HepG2 (cell line): Measurements from ENCODE around the gene PSMC3IP. TPM values are rescaled to one million over a fixed set of nuclear protein-coding genes. Genes with fewer than 3 reads are reported as not detected.

Experiments
- AFF4 ChIP-seq: sonication (generic); formaldehyde crosslinking; IDR thresholded peaks from 2 replicates; pipeline ENCODE4 v1.4.0; 2020; ENCODE audit warnings: missing genetic modification reagents
- ATF6 ChIP-seq: sonication (generic); formaldehyde crosslinking; conservative IDR thresholded peaks from 2 replicates; pipeline ENCODE4 v1.4.0; 2020; ENCODE audit warnings: missing genetic modification reagents
- IRF9 ChIP-seq: sonication (generic); formaldehyde crosslinking; IDR thresholded peaks from 2 replicates; pipeline ENCODE4 v1.8.0; 2022; ENCODE audit warnings: missing genetic modification reagents, mild to moderate bottlenecking, borderline replicate concordance
- KDM3A ChIP-seq: IDR thresholded peaks from 2 replicates; pipeline ENCODE4 v1.6.1; 2018; ENCODE audit warnings: low read depth, missing compliant biosample characterization
- MED13 ChIP-seq: sonication (generic); formaldehyde crosslinking; IDR thresholded peaks from 2 replicates; pipeline ENCODE4 v1.5.0; 2020; ENCODE audit warnings: missing genetic modification reagents
- MXD4 ChIP-seq: IDR thresholded peaks from 2 replicates; pipeline ENCODE4 v1.6.1; 2016; ENCODE audit warnings: mild to moderate bottlenecking, missing biosample characterization, missing genetic modification reagents
- NFYB ChIP-seq: sonication (generic); formaldehyde crosslinking; IDR thresholded peaks from 2 replicates; pipeline ENCODE4 v1.4.0; 2020; ENCODE audit warnings: missing genetic modification reagents
- POLR2A ChIP-seq, 2 experiments: IDR thresholded peaks; 2 replicates each; pipeline ENCODE4 v1.6.1; 2011; ENCODE audit warnings: low read depth in 2 of 2, low read length in 2 of 2, mild to moderate bottlenecking in 1 of 2, moderate library complexity in 1 of 2; ENCODE audit not compliant: insufficient read depth in 1 of 2
- PRPF4 ChIP-seq: fragments of 200-400 bp; formaldehyde crosslinking; IDR thresholded peaks from 2 replicates; pipeline ENCODE4 v1.6.1; 2016; ENCODE audit warnings: low read length, low read depth; ENCODE audit not compliant: poor library complexity, severe bottlenecking
- SMC3 ChIP-seq: IDR thresholded peaks from 2 replicates; pipeline ENCODE4 v1.6.1; 2011; ENCODE audit warnings: low read length, improper control_type of control experiment
- SRSF4 ChIP-seq: fragments of 200-400 bp; formaldehyde crosslinking; IDR thresholded peaks from one replicate; pipeline ENCODE4 v1.6.1; 2018; ENCODE audit warnings: mild to moderate bottlenecking, low read depth, low read length, moderate library complexity; ENCODE audit not compliant: poor library complexity, severe bottlenecking
- ZBTB2 ChIP-seq: sonication (generic); formaldehyde crosslinking; IDR thresholded peaks from 2 replicates; pipeline ENCODE4 v1.8.0; 2022; ENCODE audit warnings: low read depth, missing genetic modification reagents
- polyA plus RNA-seq, 8 experiments: library from polyadenylated mRNA; depleted of rRNA in 3 of 8; stranded (reverse) in 7 of 8; unstranded in 1 of 8; fragments of >200 nt; fragmentation: Illumina TruSeq in 4 of 8; extraction: Trizol in 4 of 8; gene quantifications; 2 replicates each; pipeline versions ENCODE4 v1.2.1 to v1.2.3, GENCODE V29; 2011 to 2016; ENCODE audit warnings: low read depth in 4 of 8, missing spikeins in 1 of 8, mixed read lengths in 1 of 8; ENCODE audit not compliant: insufficient read depth in 1 of 8
- total RNA-seq, 5 experiments: library from RNA; depleted of rRNA; stranded (reverse); fragments of >200 nt; fragmentation: Illumina TruSeq; extraction: Trizol; gene quantifications; 2 replicates each; pipeline ENCODE4 v1.2.3, GENCODE V29; 2016; ENCODE audit warnings: low read depth in 1 of 5
- TF ChIP-seq, protein P1 (sequence below): sonication (generic); formaldehyde crosslinking; IDR thresholded peaks from 2 replicates; pipeline ENCODE4 v1.4.0; 2020; ENCODE audit warnings: missing genetic modification reagents
- TF ChIP-seq, protein P2 (sequence below): sonication (generic); formaldehyde crosslinking; IDR thresholded peaks from 2 replicates; pipeline ENCODE4 v1.9.0; 2021; ENCODE audit warnings: missing genetic modification reagents, borderline replicate concordance

Gene PSMC3IP
- total and polyA plus RNA-seq, 2 of the 13 experiments (the other 11 are each of a cell fraction or from before 2014, with no cell fraction given) = 6.5 to 22.4 TPM

- TF ChIP-seq IRF9 (CRISPR knock-in tag) = peak; percentile 73
- TF ChIP-seq SRSF4 = no peak
- TF ChIP-seq ATF6 (CRISPR knock-in tag) = no peak
- TF ChIP-seq KDM3A (CRISPR knock-in tag) = peak; percentile 17; the same call in 1 of the 2 replicates
- 0 out of 2 replicates have a peak, but pooled peaks have one; percentile 22 for TF ChIP-seq NFYB (CRISPR knock-in tag)
- TF ChIP-seq ZBTB2 (CRISPR knock-in tag) = peak; percentile 91
- TF ChIP-seq, protein P1, sequence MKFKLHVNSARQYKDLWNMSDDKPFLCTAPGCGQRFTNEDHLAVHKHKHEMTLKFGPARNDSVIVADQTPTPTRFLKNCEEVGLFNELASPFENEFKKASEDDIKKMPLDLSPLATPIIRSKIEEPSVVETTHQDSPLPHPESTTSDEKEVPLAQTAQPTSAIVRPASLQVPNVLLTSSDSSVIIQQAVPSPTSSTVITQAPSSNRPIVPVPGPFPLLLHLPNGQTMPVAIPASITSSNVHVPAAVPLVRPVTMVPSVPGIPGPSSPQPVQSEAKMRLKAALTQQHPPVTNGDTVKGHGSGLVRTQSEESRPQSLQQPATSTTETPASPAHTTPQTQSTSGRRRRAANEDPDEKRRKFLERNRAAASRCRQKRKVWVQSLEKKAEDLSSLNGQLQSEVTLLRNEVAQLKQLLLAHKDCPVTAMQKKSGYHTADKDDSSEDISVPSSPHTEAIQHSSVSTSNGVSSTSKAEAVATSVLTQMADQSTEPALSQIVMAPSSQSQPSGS = peak; percentile 88; the same call in 1 of the 2 replicates
- TF ChIP-seq, protein P2, sequence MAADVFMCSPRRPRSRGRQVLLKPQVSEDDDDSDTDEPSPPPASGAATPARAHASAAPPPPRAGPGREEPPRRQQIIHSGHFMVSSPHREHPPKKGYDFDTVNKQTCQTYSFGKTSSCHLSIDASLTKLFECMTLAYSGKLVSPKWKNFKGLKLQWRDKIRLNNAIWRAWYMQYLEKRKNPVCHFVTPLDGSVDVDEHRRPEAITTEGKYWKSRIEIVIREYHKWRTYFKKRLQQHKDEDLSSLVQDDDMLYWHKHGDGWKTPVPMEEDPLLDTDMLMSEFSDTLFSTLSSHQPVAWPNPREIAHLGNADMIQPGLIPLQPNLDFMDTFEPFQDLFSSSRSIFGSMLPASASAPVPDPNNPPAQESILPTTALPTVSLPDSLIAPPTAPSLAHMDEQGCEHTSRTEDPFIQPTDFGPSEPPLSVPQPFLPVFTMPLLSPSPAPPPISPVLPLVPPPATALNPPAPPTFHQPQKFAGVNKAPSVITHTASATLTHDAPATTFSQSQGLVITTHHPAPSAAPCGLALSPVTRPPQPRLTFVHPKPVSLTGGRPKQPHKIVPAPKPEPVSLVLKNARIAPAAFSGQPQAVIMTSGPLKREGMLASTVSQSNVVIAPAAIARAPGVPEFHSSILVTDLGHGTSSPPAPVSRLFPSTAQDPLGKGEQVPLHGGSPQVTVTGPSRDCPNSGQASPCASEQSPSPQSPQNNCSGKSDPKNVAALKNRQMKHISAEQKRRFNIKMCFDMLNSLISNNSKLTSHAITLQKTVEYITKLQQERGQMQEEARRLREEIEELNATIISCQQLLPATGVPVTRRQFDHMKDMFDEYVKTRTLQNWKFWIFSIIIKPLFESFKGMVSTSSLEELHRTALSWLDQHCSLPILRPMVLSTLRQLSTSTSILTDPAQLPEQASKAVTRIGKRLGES (CRISPR knock-in tag) = 0 out of 2 replicates have a peak, but pooled peaks have one; percentile 62
- TF ChIP-seq SMC3 = no peak
- peak in 1 of 2 experiments; percentile 96; a peak in 2 of 4 replicates for TF ChIP-seq POLR2A (IDR thresholded peaks at IDR 0.05; ENCODE audit: insufficient read depth in 1 of 2, low read depth in 2 of 2, low read length in 2 of 2)
- peak; percentile 22; the same call in 1 of the 2 replicates for TF ChIP-seq AFF4 (CRISPR knock-in tag)
- TF ChIP-seq PRPF4 = no peak
- TF ChIP-seq MXD4 = peak; percentile 51
- TF ChIP-seq MED13 = peak; percentile 83; the same call in 1 of the 2 replicates
Measured at GRCh38 chr17:42561897-42562387, 15.6 kb downstream of the PSMC3IP start, which contains the start of gene COASY (continued).
